ENCODE data around the gene SHH. TPM values are rescaled to one million over a fixed set of nuclear protein-coding genes. Genes with fewer than 3 reads are reported as not detected.

SHH gene
- total RNA-seq, 1 donor from 2014 or later, result 0.25 TPM

DNA sequence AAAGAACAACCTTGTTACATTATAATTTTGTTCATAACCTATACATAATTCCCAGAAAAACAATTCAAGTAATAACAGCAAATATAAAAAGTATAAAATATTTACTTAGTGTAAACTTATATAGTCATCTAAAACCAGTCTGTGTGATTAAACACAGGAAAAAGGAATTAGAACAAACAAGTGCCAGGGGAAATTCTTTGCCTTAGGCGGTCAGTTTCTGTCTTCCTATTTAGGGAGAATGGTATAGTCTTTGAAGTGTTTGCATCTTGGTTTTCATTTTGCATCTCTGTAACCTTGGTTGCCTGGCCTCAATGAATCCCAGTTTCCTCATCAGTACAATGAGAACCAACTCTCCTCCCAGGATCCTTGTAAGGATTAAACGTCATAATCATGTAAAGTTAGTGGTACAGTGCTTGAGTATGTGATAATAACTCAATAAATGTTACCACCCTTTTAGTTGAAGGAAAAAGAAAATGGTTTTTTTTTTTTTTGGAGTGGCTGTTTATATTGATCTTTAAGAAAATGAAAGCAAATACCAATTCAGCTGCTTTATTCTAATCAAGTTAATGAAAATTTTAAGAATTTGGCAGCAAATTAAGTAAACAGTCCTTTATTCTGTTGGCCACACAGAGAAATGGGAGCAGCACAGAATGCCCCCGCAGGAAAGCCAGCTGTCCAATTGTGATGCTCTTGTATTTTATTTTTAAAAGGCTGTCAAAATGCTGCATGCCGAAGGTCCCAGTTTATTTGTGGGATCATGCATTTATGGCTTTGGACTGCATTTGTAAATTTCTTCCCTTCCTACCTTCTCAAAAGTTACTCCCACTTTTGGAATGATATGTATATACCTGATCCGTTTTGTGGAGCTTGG is 61.8 kb downstream of the SHH start:
- peaks cover 0 to 13% of the 10 kb centered on the region in 2 donors for H3K36me3 ChIP-seq
- peaks cover 48% of the 10 kb centered on the region for H3K4me1 ChIP-seq
- TF ChIP-seq POLR2A (IDR thresholded peaks at IDR 0.05) (no peak), CTCF (IDR thresholded peaks at IDR 0.05) (no peak), POLR2AphosphoS5 (IDR thresholded peaks at IDR 0.05; ENCODE audit: insufficient read depth in 1 of 2, low read depth in 1 of 2) (no peak)
- no peaks in the 10 kb centered on the region for H3K27me3 ChIP-seq
- intact Hi-C loops (cut with DNase I), result no loop called here
- no peak for DNase-seq (ENCODE audit: extremely low spot score in 2 of 2)
- no peaks in the 10 kb centered on the region for H3K9me3 ChIP-seq
- no peak overlapping the region for H3K27ac ChIP-seq
- no peak overlapping the region for H3K4me3 ChIP-seq

Other genes starting within 250 kb of the SHH start
- 63.8 TPM for gene RBM33, start 167.8 kb downstream of the SHH start, total RNA-seq

All from vagina (tissue), 2 donors.